ENCODE results near the gene FAM168A. TPM values are rescaled to one million over a fixed set of nuclear protein-coding genes. Genes with fewer than 3 reads are reported as not detected.
A peak's percentile ranks its signal among the peaks of the same experiment; 100 is the strongest.

The FAM168A gene
- total and polyA plus RNA-seq, 12 donors = 7.7 to 41.8 (median 35.3) TPM

DNA sequence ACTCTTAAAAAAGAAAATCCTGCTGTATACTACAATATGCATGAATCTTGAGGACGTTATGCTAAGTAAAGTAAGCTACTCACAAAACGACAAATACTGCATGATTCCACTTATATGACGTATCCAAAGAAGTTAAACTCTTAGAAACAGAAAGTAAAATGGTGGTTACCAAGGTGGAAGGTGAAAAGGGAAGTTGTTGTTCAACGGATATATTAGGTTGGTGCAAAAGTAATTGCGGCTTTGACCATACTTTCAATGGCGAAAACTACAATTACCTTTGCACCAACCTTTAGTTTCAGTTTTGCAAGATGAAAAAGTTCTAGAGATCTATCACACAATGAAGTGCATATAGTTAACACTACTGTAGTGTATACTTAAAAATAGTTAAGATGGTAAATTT lies 101.8 kb downstream of the FAM168A start:
- intact Hi-C loops (cut with DNase I) = no loop called here
- no peak for DNase-seq
- no peaks in the 10 kb centered on the region for H3K36me3 ChIP-seq (replicated peaks in 1 of 2)
- H3K4me1 ChIP-seq (replicated peaks in 1 of 2) = peaks cover 0 to 7% of the 10 kb centered on the region in 2 donors
- TF ChIP-seq, protein P1, sequence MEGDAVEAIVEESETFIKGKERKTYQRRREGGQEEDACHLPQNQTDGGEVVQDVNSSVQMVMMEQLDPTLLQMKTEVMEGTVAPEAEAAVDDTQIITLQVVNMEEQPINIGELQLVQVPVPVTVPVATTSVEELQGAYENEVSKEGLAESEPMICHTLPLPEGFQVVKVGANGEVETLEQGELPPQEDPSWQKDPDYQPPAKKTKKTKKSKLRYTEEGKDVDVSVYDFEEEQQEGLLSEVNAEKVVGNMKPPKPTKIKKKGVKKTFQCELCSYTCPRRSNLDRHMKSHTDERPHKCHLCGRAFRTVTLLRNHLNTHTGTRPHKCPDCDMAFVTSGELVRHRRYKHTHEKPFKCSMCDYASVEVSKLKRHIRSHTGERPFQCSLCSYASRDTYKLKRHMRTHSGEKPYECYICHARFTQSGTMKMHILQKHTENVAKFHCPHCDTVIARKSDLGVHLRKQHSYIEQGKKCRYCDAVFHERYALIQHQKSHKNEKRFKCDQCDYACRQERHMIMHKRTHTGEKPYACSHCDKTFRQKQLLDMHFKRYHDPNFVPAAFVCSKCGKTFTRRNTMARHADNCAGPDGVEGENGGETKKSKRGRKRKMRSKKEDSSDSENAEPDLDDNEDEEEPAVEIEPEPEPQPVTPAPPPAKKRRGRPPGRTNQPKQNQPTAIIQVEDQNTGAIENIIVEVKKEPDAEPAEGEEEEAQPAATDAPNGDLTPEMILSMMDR (IDR thresholded peaks at IDR 0.05) = no peak
- TF ChIP-seq POLR2A (IDR thresholded peaks at IDR 0.05) = no peak
- H3K9me3 ChIP-seq (replicated peaks in 1 of 3) = no peaks in the 10 kb centered on the region
- no peaks in the 10 kb centered on the region for H3K27me3 ChIP-seq
- no peak overlapping the region for H3K27ac ChIP-seq
- H3K4me3 ChIP-seq = no peak overlapping the region
- whole genome bisulfite sequencing, 4 donors = 86 to 92% (median 91%) methylated on average over 6 of the region's 6 CpGs

DNA sequence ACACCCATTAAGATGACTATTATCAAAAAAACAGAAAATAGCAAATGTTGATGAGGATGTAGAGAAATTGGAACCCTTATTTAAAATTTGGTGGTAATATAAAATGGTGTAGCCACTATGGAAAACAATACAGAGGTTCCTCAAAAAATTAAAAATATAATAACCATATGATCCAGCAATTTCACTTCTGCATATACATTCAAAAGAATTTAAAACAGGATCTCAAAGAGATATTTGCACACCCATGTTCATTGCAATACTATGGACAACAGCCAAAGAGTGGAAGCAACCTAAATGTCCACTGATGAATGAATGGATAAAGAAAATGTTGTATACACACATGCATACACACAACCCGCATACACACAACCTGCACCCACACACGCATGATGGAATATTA lies 102.2 kb downstream of the FAM168A start:
- intact Hi-C loops (cut with DNase I) = no loop called here
- 84 to 100% (median 94%) methylated on average over 2 of the region's 2 CpGs for WGBS, 4 donors

DNA sequence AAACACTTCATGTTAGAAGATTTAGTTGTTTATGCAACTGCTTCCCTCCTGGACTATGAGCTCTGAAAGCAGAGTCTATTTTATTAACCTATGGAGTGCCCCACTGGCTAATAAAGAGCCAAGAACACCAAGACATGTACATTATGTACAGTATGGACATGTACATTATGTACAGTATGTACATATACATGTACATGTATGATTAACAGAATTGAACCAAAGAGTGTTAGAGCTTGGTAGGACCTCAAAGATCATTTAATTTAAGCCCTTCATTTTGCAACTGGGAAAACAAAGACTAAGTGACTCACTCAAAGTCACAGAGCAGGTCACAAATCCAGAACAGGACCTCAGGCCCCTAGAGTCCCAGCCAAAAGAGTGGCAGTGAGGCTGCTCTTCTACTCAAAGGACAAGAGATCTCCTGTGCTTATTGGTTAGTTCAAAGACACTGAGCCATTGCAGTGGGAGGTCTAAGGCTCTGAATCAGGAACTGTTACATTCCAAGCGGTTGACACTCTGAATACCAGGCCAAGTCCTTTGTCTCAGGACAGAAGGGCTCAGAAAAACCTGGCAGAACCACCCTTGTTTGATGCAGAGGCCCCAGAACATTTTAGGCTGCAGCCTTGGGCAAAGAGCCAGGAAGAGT lies 103.8 kb downstream of the FAM168A start:
- 72 to 100% (median 83%) methylated on average over 1 of the region's 1 CpG for WGBS, 4 donors
- H3K4me3 ChIP-seq = no peak overlapping the region
- no peaks in the 10 kb centered on the region for H3K9me3 ChIP-seq (replicated peaks in 1 of 3)
- H3K4me1 ChIP-seq (replicated peaks in 1 of 2) = peaks cover 0 to 7% of the 10 kb centered on the region in 2 donors
- H3K27ac ChIP-seq = no peak overlapping the region
- H3K27me3 ChIP-seq = no peaks in the 10 kb centered on the region
- TF ChIP-seq, protein P1 (IDR thresholded peaks at IDR 0.05) = no peak
- no peak for TF ChIP-seq POLR2A (IDR thresholded peaks at IDR 0.05)
- intact Hi-C loops (cut with DNase I) = no loop called here
- peak in 6 of 7 donors; percentile 21 to 58 (median 26) for DNase-seq
- H3K36me3 ChIP-seq (replicated peaks in 1 of 2) = no peaks in the 10 kb centered on the region

More for the DNA sequence above, 102.2 kb downstream of the FAM168A start:
- Histone ChIP-seq H3K4me3 (no peak overlapping the region), H3K36me3 (replicated peaks in 1 of 2) (no peaks in the 10 kb centered on the region), H3K27ac (no peak overlapping the region), H3K4me1 (replicated peaks in 1 of 2) (peaks cover 0 to 7% of the 10 kb centered on the region in 2 donors), H3K9me3 (replicated peaks in 1 of 3) (no peaks in the 10 kb centered on the region), H3K27me3 (no peaks in the 10 kb centered on the region)
- no peak for DNase-seq
- TF ChIP-seq, protein P1 (IDR thresholded peaks at IDR 0.05) = no peak
- TF ChIP-seq POLR2A (IDR thresholded peaks at IDR 0.05) = no peak

DNA sequence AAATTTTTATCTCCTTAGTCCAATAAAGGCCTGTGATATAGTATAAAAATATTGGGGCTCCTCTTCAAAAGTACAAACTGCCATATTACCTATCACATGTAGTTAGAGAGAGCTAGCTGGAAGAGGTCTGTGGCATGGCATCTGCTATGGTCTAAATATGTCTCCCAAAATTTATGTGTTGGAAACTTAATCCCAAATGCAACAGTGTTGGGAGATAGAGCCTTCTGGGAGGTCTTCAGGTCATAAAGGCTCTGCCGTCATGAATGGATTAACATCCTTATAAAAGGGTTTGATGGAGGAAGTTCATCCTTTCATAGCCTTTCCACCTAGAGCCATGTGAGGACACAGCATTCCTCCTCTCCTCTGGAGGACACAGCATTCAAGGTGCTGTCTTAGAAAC lies 116.3 kb downstream of the FAM168A start:
- H3K4me3 ChIP-seq = no peak overlapping the region
- no peaks in the 10 kb centered on the region for H3K36me3 ChIP-seq (replicated peaks in 1 of 2)
- intact Hi-C loops (cut with DNase I) = no loop called here
- no peaks in the 10 kb centered on the region for H3K27me3 ChIP-seq
- peaks cover 0 to 6% of the 10 kb centered on the region in 2 donors for H3K4me1 ChIP-seq (replicated peaks in 1 of 2)
- H3K27ac ChIP-seq = no peak overlapping the region
- no peak for TF ChIP-seq POLR2A (IDR thresholded peaks at IDR 0.05)
- TF ChIP-seq, protein P1 (IDR thresholded peaks at IDR 0.05) = no peak
- peaks cover 6 to 12% (median 7%) of the 10 kb centered on the region in 3 donors for H3K9me3 ChIP-seq (replicated peaks in 1 of 3)
- DNase-seq = no peak
- 98 to 100% (median 100%) methylated on average over 1 of the region's 1 CpG for WGBS, 4 donors
